DOHH2 (cell line): ENCODE results near the gene PRKAR1B.

Experiments used
- H3F3A ChIP-seq: fragments of 200-600 bp; sonication (generic), shearing (Covaris generic); 2 replicates; pipeline ENCODE4 v1.6.0; 2016; ENCODE audit warnings: antibody characterized with exemption, mild to moderate bottlenecking; ENCODE audit not compliant: control insufficient read depth, insufficient read depth
- H3K27ac ChIP-seq: fragments of 200-600 bp; sonication (generic); 2 replicates; pipeline ENCODE4 v1.5.1; 2014; ENCODE audit warnings: low read depth, mild to moderate bottlenecking, low read length, moderate library complexity
- H3K27me3 ChIP-seq: fragments of 200-600 bp; sonication (generic); 2 replicates; pipeline ENCODE4 v1.6.1; 2014; ENCODE audit warnings: mild to moderate bottlenecking, low read length, mixed read lengths; ENCODE audit not compliant: control insufficient read depth
- H3K36me3 ChIP-seq: fragments of 200-600 bp; sonication (generic); 2 replicates; pipeline ENCODE4 v1.6.1; 2014; ENCODE audit warnings: mild to moderate bottlenecking, low read length, moderate library complexity, mixed read lengths; ENCODE audit not compliant: control insufficient read depth
- H3K4me1 ChIP-seq: fragments of 200-600 bp; sonication (generic); 2 replicates; pipeline ENCODE4 v1.6.1; 2014; ENCODE audit warnings: mild to moderate bottlenecking, low read length, mixed read lengths; ENCODE audit not compliant: control insufficient read depth
- H3K4me2 ChIP-seq: fragments of 200-600 bp; sonication (generic); 2 replicates; pipeline ENCODE4 v1.6.0; 2014; ENCODE audit warnings: mild to moderate bottlenecking, low read length, moderate library complexity
- H3K4me3 ChIP-seq: fragments of 200-600 bp; sonication (generic); 2 replicates; pipeline ENCODE4 v1.5.1; 2014; ENCODE audit warnings: mild to moderate bottlenecking, low read length, mixed read lengths
- H3K79me2 ChIP-seq: fragments of 200-600 bp; sonication (generic); 2 replicates; pipeline ENCODE4 v1.6.1; 2014; ENCODE audit warnings: mild to moderate bottlenecking, low read length, mixed read lengths; ENCODE audit not compliant: control insufficient read depth
- H3K9me2 ChIP-seq: fragments of 200-600 bp; sonication (generic); replicated peaks from 2 replicates; pipeline ENCODE4 v1.6.1; 2014; ENCODE audit warnings: mild to moderate bottlenecking, low read length, mixed read lengths; ENCODE audit not compliant: control insufficient read depth
- H3K9me3 ChIP-seq: fragments of 200-600 bp; sonication (generic); 2 replicates; pipeline ENCODE4 v1.6.1; 2014; ENCODE audit warnings: antibody characterized with exemption, low read length, mixed read lengths; ENCODE audit not compliant: control insufficient read depth, insufficient read depth
- H4K20me1 ChIP-seq: fragments of 200-600 bp; sonication (generic); 2 replicates; pipeline ENCODE4 v1.6.0; 2014; ENCODE audit warnings: low read depth, mild to moderate bottlenecking, antibody characterized with exemption, low read length, moderate library complexity; ENCODE audit not compliant: control insufficient read depth, insufficient read depth
- CTCF ChIP-seq: fragments of 200-600 bp; sonication (generic); IDR thresholded peaks from one replicate; pipeline ENCODE4 v1.5.1; 2014; ENCODE audit warnings: antibody characterized with exemption, mild to moderate bottlenecking, low read depth, low read length; ENCODE audit not compliant: poor library complexity, severe bottlenecking
- EZH2phosphoT487 ChIP-seq: fragments of 200-600 bp; sonication (generic); IDR thresholded peaks from 2 replicates; pipeline ENCODE4 v1.6.1; 2017; ENCODE audit warnings: borderline replicate concordance, mild to moderate bottlenecking, antibody characterized with exemption, low read length, moderate library complexity, mixed read lengths

The PRKAR1B gene

GRCh38 chr7:699476-700170 lies 27.5 kb downstream of the PRKAR1B start:
- H3K9me2 ChIP-seq = no peaks in the 10 kb centered on the region
- no peaks in the 10 kb centered on the region for H3K4me1 ChIP-seq
- H3K9me3 ChIP-seq = 0 out of 2 replicates have a peak, but pooled peaks cover 4% of the 10 kb centered on the region
- H3K79me2 ChIP-seq = peaks cover 44% of the 10 kb centered on the region
- H3K27me3 ChIP-seq = no peaks in the 10 kb centered on the region
- no peaks in the 10 kb centered on the region for H4K20me1 ChIP-seq
- H3K4me2 ChIP-seq = no peak overlapping the region
- H3K36me3 ChIP-seq = peaks cover 55% of the 10 kb centered on the region
- no peaks in the 10 kb centered on the region for H3F3A ChIP-seq
- no peak overlapping the region for H3K27ac ChIP-seq
- H3K4me3 ChIP-seq = no peak overlapping the region
- TF ChIP-seq CTCF (no peak), EZH2phosphoT487 (no peak)

- H3K27ac ChIP-seq = no peak overlapping the region
Observed at GRCh38 chr7:698515-699475, 28.3 kb downstream of the PRKAR1B start.

GRCh38 chr7:696812-697551 lies 30.1 kb downstream of the PRKAR1B start:
- Histone ChIP-seq H3K36me3 (peaks cover 57% of the 10 kb centered on the region), H3K4me2 (no peak overlapping the region), H3K4me1 (no peaks in the 10 kb centered on the region), H3K9me3 (no peaks in the 10 kb centered on the region; the same call in 1 of the 2 replicates), H3K4me3 (no peak overlapping the region), H4K20me1 (no peaks in the 10 kb centered on the region), H3F3A (no peaks in the 10 kb centered on the region), H3K9me2 (no peaks in the 10 kb centered on the region), H3K79me2 (peaks cover 22% of the 10 kb centered on the region), H3K27me3 (no peaks in the 10 kb centered on the region), H3K27ac (no peak overlapping the region)
- TF ChIP-seq EZH2phosphoT487 = no peak
- TF ChIP-seq CTCF = no peak

More at GRCh38 chr7:698515-699475, 28.3 kb downstream of the PRKAR1B start:
- no peak overlapping the region for H3K4me3 ChIP-seq
- H3K79me2 ChIP-seq = peaks cover 37% of the 10 kb centered on the region
- H3K4me1 ChIP-seq = no peaks in the 10 kb centered on the region
- no peak overlapping the region for H3K4me2 ChIP-seq
- H4K20me1 ChIP-seq = no peaks in the 10 kb centered on the region
- H3F3A ChIP-seq = no peaks in the 10 kb centered on the region
- H3K36me3 ChIP-seq = peaks cover 58% of the 10 kb centered on the region
- H3K9me3 ChIP-seq = 0 out of 2 replicates have a peak, but pooled peaks cover 4% of the 10 kb centered on the region
- H3K27me3 ChIP-seq = no peaks in the 10 kb centered on the region
- TF ChIP-seq CTCF (no peak), EZH2phosphoT487 (no peak)
- no peaks in the 10 kb centered on the region for H3K9me2 ChIP-seq
